IPS DF 19.7 (cell line): ENCODE measurements around the gene DGCR6.
"Not testable (repeated sequence)": the region's sequence is repeated elsewhere in the genome, so short reads cannot be mapped to it uniquely, and the experiment has no call there.

ENCODE experiments used
- DNase-seq: peaks from one replicate; pipeline ENCODE4 v3.0.0-alpha.2; 2013; ENCODE audit warnings: low read depth, low spot score

The DGCR6 gene

DNA sequence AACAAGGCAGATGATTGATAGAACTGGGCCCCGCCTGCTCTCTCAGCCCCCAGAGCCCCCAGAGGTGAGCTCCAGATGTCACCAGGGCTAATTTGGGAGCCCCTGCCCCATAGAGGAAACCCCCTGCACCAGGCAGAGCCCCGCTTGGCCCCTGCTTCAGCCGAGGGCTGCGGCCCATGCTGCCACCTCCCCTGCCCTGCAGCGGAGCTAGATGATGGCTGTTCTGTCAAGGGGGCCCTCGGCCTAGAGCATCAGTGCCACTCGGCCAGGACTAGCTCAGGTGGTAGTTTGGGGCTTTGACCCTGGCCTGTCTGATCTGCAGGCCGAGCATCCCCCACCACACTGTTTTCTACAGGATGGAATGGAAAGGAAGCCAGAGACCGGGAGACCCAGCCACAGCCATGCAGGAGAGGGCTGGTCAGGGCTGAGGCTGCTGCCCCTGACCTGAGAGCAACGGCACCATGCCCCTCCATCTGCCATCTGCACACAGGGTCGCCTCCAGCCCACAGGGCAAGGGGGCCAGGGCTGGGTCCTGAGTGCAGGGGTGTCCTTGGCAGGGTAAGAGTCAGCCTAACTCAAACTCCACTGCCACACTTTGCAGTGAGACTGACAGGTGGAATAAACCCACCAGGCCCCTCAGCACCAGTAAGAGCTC lies 54.2 kb downstream of the DGCR6 start:
- not testable (repeated sequence) for DNase-seq

DNA sequence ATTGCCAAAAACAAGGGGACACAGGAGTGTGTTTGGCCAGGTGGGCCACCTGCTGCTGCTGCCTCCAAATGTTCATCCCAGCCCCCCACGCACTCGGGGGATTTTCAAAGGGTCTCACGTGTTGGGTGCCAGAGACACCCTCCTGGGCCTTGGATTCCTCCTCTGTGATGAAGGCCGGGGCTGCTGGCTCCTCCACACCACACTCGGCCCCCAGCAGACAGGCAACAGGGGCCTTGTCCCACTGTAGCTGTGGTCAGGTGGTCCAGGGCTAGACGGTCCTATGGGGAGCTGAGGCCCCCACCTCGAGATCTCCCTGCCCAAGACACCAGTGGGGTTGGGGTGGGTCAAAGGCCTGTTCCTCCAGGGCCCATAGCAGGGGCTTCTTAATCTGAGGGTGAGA lies 55.1 kb downstream of the DGCR6 start:
- not testable (repeated sequence) for DNase-seq
